GM19238 (cell line): ENCODE results near the gene SEPTIN8.

ENCODE experiments used
- DNase-seq: peaks from one replicate; pipeline ENCODE4 v3.0.0; 2011; ENCODE audit warnings: low spot score; ENCODE audit not compliant: insufficient read length

SEPTIN8 gene

GRCh38 chr5:132708645-132709044, 68.4 kb downstream of the SEPTIN8 start:
- no peak for DNase-seq

GRCh38 chr5:132704875-132705274, 72.2 kb downstream of the SEPTIN8 start:
- DNase-seq, result no peak
